GM21717 (cell line): Measurements from ENCODE around the gene TMPRSS13.

Source experiments
- ATAC-seq: cut with Tn5 transposase; IDR thresholded peaks from one replicate; pipeline ENCODE4 v1.9.1; 2021; ENCODE audit warnings: mild to moderate bottlenecking, moderate library complexity; ENCODE audit not compliant: unreplicated experiment

The TMPRSS13 gene

DNA sequence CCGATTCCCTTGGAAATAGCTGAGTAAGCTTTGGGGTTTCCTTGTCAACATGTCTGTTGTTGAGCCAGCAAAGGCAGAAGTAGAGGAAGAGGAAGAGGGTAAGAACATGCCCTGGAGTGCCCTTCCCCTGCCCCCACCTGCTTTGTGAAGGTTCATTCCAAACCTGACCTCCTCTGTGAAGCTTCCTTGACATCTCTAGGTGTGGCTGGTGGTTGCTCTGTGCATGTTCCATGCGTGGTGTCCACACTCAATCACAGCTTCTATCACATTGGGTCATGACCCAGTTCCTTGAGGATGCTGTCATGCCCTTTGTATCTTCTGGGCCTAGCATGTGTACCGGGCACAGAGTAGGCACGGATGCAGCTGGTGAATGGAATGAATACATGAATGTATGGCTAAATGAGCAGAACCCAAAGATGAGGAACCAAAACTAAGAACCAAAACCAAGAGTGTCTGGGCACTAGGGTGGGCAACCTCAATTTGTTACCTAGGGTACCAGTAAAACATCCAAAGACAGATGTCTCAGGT is 29.0 kb downstream of the TMPRSS13 start:
- ATAC-seq, result no peak

DNA sequence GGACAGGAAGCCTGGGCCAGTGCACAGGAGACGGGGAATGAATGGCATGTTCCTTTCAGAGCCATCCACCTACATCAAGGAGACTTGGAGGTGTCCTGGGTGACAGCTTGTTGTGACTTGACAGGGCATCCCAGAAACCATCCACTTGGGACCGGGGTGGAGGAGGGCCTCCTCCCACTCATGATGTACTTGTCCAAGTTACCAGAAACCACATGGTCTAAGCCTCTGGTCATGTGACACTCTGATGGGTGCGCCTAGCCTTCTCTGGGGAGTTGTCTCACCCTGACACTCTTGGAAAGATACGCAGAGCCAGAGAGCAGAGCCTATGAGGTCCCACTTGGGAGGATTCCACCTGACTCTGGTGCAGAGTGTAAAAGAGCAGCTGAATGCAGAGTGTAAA is 31.1 kb downstream of the TMPRSS13 start:
- ATAC-seq, result no peak

DNA sequence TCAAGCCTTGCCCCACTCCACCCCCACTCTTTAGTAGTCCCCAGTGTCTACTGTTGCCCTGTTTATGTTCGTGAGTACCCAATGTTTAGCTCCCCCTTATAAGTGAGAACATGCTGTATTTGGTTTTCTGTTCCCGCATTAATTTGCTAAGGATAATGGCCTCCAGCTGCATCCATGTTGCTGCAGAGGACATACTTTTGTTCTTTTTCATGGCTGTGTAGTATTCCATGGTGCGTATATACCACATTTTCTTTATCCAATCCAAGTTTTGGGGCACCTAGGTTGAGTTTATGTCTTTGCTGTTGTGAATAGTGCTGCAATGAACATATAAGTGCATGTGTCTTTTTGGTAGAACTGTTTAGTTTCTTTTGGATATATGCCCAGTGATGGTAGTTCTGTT is 36.6 kb downstream of the TMPRSS13 start:
- ATAC-seq, result no peak

DNA sequence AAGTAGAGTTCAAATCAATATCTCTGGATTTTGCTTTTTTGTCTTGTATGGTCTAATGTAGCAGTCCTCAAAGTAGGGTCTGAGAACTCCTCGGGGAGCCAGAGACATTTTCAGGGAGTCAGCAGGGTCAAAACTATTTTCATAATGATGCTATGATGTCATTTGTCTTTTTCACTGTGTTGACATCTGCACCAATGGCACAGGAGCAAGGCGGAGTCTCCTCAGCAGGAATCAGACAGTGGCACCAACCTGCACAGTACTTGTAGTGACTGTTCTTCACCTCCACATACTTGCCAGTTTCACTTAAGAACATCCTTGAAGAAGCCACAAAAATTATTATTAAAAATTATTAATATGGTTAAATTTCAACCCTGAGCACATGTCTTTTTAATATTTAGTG is 37.8 kb downstream of the TMPRSS13 start:
- ATAC-seq, result no peak

DNA sequence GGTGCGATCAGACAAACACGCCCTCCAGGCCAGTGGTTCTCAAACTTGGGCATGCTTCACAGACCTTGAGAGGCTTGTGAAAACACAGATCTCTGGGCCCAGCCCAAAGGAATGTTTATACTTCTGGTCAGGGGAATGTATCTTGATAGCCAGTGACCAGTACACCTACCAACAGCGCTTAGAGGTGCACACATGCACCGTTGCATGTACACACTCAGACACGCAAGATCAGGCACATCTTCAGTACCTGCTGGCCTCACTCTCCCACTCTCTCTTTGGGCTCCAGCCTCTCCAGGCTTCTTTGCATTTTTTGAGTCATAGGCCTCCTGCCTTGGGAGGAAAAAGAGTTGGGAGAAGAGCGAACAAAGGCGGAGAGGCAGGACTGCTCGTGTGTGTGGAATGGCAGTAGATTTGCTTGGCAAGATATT is 41.0 kb downstream of the TMPRSS13 start:
- ATAC-seq, result no peak

DNA sequence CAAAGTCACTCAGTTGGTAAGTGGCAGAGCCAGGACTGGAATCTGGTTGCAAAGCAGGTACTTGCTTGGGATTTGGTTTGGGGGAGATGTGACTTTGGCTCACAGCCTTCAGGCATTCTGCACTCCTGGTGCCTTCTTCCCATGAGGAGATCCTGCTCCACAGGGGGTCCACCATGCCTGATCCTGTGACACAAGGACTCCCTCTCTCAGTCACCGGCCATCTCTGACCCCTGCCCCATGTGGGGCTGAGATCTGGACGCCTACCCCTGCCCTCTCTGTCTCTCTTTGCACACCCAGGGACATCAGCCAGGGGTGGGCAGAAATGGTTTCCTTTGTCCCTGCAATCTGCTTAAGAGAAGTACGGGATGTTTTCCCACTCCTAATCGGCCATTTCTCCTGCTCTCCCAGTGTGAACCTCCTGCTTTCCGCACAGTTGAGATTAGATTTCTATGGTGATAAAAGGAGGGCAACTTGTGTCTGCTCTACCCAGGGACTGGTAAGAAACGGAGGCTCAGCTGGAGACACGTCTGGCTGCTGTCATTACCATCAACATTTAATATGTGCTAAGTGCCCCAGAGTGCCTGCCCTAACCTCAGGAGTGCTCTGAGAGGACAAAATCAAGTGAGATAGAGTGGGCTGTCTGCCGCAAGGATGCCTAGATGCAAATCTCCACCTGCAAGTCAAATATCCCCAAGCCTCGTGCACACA is 41.6 kb downstream of the TMPRSS13 start:
- ATAC-seq, result no peak

DNA sequence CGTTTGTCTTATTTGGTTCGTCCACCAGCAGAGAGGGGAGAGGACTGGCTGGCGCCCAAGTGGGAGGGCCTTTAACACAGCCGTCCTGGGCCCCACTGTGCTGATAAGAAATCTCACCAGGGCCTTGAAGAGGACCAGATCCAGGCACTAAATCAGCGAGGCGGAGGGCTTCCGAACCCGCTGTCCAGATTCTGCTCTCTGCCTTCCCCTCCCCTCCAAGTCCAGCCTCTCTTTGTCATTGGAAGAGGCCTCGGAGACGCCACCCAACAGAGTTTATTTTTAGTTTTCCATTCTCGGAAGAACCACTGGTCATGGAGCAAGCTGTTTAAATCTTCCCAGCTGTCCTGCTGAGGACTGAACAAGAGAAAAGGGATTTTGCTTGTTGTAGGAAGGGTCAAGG is 43.4 kb downstream of the TMPRSS13 start:
- no peak for ATAC-seq

DNA sequence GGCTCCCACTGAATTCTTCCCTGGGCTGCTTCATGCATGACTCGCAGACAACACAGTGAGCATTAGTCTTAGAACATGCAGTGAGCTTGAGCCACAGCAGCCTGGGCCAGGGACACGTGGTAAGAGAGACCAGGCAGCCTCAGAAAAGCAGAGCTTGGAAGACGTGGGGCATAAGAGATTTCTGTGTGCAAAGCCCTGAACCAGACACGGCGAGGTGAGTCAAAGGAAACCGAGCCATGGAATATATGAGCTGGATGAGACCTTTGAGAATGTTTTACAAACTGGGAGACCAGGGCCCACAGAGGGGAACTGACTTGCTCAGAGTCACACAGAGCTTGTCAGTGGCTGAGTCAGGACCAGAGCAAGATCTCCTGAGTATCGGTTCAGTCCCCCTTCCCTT is 44.2 kb downstream of the TMPRSS13 start:
- ATAC-seq, result no peak

DNA sequence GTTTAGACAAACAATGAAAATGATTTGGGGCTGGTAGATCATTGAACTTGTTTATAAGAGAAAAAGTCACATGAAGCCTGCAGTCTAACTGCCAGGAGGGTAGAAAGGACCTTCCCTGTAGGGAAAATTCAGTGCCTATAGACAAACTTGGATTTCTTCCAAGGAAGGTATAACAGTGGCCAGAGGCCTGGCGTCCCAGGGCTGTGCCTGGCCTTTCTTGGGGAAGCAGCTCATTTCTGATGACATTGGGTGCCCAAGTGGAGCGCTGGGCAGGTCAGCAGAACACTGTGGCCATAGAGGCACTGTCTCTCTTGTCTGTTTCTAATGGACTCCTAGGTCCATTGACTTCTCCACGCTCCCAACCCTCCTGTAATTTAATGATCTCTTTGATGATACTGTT is 46.1 kb downstream of the TMPRSS13 start:
- no peak for ATAC-seq

DNA sequence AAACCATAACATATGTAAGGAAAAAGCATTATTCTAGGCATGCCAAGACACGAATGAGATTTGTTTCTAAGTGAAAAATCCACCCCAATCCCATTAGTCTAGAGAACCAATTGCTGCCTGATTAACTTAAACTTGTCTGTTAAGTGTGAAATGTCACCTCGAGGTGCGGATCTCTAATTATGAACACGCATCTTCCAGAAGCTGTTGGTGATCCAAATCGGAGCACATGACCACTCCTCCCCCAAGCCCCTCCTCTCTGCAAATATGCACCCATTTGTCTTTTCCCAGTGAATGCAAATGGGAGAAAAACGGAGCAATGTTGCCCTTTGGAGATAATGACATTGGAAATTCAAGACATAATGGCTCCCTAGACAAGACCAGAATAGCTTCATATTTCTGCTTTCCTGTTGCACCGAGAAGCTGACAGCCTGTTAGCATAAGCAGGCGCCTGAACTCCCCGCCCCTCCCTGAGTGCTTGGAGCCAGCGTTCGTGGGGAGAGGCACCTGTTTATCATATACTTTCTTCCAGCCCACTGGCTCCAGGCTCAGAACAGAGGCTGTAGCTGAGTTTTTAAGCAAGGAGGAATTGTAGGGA is 46.8 kb downstream of the TMPRSS13 start:
- ATAC-seq, result no peak

DNA sequence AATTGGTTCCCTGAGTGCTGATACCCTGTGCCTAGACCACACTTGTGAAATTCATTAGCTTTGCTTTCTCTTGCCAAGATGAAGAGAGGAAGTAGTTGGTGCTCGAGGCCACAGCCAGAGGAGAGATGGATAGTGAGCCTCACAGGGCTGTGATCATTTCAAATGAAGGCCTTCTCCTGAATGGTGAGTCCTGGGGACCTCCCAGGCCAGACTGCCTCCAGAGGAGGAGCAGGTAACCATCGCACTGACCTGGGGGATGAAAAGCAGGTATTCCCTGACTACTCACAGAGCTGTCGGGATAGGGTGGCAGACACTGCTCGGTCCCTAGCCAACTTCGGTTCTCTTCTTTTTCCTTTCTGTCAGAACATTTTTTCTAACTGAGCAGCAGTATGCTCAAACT is 48.0 kb downstream of the TMPRSS13 start:
- ATAC-seq, result no peak

DNA sequence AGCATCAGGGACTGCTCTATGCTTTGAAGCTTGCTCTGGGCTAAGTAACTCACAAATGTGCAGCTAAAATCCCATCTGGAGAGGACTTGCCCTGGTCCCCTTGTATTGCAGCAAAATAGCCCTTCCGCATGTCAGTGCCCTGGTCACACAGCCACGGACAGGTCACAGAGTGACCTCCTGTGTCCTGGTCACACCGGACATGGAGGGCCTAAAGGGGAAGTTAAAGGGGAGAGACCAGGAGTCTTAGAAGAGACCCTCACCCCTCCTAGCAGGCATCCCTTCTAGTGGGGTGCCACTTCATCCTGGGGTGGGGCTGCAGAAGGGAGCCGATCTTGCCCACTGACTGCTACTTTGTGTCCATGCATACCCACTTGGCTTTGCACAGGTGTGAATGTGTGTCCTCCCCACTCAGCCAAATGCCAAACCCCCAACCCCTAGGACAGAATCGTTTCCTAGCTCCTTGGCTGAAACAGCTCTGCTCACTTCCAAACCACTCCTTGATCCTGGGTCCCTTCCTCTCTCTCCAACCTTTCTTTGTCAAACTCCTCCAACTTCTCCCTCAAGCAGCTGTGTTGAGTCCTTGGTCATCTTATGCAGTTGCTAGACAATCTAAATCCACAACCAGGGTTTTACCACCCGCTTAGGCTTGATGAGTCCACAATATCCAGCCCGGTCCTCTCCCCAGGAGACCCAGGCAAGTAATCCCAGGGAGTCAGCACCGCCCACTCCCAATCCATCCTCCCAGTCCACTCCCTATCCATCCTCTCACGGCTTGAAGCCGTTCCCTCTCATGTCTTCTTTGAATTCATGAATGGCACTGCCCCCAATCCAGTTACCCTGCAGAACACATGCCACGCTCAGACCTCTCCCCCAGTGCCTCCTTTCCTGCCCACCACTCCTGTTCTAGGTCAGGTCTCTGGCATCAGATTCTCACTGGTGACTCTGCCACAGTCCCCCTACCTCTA is 49.4 kb downstream of the TMPRSS13 start:
- ATAC-seq, result no peak

DNA sequence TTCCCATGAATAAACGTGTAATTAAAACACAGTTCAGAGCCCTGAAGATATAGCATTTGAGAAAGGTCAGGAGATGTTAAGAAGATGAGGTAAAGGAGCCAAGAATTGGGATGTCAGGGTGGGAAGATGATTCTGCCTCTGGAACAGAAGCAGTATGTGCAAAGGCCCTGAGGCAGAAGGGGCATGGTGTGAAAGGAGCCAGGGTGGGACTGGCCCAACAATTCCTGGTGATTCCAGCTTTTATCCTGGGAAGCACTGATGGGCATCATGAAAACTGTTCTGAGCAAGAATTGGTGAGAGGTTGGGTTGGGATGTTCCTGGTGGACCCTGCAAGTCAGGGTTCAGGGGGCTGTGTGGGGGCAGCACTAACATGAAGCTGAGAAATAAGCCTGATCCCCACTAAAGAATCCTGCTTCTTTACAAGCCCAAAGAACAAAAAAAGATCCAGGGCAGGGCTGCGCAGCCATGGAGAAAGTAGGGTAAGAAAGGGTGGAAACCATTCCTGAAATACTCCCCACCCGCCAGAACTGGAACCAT is 50.2 kb downstream of the TMPRSS13 start:
- ATAC-seq, result no peak

DNA sequence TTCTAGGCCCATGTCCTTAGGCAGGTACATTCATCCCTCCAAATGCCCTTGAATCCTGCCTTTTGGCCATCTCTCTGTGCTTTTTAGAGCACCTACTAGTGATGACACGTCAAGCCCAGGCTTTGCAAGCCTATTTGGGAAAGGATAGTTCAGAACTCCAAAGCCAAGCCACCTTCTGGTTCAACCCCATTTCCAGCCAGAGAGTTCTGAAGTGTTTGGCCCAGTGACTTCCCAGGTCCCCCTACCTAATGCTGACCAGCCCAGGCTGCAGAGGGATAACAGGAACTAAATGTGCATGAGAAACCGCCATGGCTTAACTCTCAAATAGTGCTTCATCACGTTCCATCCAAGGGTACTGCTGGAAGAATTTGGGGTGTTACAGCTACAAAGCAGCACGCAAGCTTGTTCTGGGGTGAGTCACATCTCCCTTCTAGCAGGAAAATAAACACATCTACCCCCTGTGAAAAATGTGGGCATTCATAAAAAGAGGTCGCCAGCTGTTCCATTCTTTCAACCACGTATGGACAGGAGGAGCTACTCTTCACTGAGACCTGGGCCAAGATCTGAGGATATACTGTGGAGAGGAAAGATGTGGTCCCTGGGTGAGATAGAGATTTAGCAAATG is 50.8 kb downstream of the TMPRSS13 start:
- ATAC-seq, result no peak

DNA sequence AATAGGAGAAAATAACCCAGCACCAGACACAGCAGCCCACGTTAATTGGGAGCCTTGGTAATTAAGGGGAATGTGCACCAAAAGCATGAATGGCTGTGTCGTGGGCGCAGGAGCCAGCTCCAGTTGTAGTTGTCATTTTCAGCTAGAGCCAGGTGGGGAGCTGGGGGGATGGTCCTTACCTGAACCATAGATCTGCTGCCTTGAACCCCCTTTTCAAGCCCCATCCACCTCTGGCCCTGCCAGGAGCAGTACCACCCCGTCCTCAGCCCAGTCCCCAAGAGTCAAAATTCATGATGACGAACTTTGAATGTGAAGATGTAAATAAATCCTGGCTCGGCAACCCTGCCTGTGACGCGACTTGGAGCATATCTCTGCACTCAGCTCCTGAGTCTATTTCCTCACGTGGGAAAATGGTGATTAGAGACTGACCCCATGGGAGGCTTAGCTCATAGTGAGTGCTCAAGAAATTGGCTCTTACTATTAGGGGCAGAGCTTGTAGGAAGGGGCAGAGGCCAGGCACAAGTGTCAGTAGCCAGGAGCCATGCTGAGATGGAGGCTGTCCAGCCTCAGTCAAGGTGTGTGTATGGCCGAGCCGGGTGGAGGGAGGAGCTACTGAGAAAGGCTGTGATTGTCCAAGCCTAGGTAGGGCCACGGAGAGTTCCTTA is 52.0 kb downstream of the TMPRSS13 start:
- no peak for ATAC-seq

DNA sequence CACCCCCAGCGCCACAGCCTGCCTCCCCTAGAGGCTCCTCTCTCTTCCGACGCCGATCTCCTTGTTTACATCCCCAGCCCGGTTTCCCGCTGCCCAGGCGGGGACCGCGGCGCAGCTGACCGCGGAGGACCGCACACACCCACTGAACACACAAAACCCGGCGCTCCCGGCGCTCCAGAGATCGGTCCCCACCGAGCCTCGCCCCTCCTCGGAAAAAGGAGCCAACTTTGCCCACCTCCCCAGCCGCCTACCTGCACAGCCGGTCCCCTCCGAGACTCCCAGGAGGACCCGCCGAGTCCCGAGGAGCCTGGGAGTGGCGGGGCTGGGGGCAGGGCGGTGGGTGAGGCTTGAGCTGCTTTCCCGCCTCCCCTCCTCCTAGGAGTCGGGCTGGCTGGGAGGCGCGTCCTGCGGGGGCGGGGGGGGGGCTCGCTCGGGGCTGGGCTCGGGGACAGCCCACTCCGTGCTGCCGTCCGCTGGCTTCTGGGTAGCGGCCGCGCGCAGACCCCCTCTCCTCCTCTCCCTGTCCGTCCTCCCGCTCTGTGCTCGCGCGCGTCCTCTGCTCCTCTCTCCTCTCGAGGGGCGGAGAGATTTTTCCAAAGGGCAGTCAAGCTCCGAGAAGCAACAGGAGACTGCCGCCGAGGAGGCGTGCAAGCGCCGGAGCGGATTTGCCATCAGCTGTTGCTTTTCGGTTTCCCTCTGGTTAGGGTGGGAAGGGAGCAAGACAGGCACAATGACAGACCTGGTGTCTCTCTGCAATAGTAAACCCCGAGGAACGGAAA is 52.7 kb downstream of the TMPRSS13 start, which contains the start of gene FXYD6:
TSS of gene FXYD6 (minus strand) at position 318 of the 779 bp plus-strand sequence. CDS start 33,882 bp downstream, outside the sequence.
- no peak for ATAC-seq

DNA sequence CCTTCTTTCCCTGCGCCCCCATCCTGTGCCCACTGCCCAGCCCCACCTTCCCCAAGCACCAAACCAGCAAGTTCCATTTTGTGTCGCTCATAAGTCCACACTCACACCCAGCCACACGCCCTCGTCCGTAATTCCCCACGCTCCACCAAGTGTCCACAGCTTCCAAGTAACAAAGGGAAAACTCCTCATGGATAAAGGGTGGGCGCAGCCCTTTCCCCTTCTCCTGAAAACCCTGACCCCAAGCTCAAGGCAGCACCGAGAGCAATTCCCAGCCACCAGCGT is 53.2 kb downstream of the TMPRSS13 start:
- no peak for ATAC-seq

DNA sequence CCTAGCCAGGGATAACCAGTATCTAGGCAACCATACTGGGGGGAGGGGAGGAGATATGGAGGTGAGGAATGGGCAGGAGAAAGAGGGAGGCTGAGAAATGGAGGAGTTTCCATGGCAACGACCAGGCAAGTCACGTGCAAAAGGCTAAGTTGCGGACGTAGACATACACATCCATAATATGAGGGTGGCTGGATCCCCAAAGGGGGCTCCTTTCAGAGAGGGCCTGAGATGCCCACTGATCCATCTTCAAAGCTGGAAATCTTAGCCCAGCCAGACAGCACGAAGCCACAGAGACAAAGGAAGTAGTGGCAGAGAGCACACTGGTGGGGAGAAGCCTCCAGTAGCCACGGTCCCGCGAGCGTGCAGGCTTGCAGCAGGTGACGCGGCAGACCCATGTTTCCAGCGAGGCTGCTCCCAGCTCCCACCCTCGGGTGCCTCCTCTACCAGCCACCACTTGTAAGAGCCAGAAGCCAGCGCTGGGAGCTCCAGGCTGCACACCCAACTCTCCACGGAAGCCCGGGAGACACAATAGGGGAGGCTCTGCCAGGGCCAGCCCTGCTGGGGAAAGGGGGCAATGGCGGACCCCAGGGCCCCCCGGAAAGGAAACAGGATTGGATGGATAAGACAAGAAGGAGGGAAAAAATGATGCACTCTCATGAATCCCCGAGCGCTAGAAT is 53.7 kb downstream of the TMPRSS13 start:
- ATAC-seq, result no peak

DNA sequence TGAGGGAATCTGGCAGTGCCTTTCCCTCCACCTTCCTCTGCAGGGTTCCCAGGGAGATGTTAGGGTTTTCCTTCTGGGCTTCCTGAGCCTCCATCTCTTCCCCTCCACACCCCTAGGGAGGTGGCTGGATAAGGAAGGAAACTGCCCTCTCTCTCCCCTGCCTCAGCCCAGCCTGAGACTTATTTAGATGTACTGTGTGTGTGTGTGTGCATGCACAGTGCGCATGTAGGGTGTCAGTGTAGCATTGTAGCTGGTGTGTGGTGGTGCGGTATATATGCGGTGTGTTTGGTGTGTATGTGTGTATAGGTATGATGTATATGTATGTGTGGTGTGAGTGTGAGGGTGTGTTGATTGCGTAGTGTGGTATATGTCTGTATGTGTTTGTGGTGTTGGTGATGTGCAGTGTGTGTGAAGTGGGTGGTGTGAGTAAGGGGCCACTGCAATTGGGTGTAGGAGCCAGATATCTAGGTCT is 54.3 kb downstream of the TMPRSS13 start:
- no peak for ATAC-seq
